H1 (cell line): ENCODE results near the gene SIK3. TPM values are rescaled to one million over a fixed set of nuclear protein-coding genes. Genes with fewer than 3 reads are reported as not detected.

Source experiments
- CTCF ChIA-PET: fragments of 300-600 bp; sonication (Branson Sonifier 250); formaldehyde crosslinking; loops from one replicate; lab custom pipeline; 2021; ENCODE audit not compliant: partially characterized antibody; lab: Charles Lee
- POLR2A ChIA-PET: fragments of 300-600 bp; sonication (Branson Sonifier 250); formaldehyde crosslinking; loops from one replicate; lab custom pipeline; 2021; ENCODE audit warnings: inconsistent platforms; ENCODE audit not compliant: partially characterized antibody; lab: Charles Lee
- DNase-seq, 2 experiments: peaks; one replicate each; pipeline versions ENCODE4 v3.0.0 to v3.0.0-alpha.2; 2010 to 2022; ENCODE audit warnings: low spot score in 2 of 2, low read depth in 1 of 2, mixed read lengths in 1 of 2
- FAIRE-seq: peaks from 2 replicates; lab custom pipeline; 2011; peaks lifted over from hg19 to GRCh38; lab: Jason Lieb, UNC
- H2AFZ ChIP-seq: 2 replicates; pipeline ENCODE4 v1.8.1; 2012; ENCODE audit warnings: low read length, inconsistent platforms
- H2AK5ac ChIP-seq: 2 replicates; pipeline ENCODE4 v1.6.1; 2013; ENCODE audit warnings: low read depth, low read length
- H2BK120ac ChIP-seq: replicated peaks from 2 replicates; pipeline ENCODE3; 2013; ENCODE audit warnings: low read depth, low read length, inconsistent platforms
- H2BK12ac ChIP-seq: 2 replicates; pipeline ENCODE4 v1.6.1; 2013; ENCODE audit warnings: low read depth, low read length
- H2BK15ac ChIP-seq: 2 replicates; pipeline ENCODE4 v1.6.1; 2013; ENCODE audit warnings: low read length
- H2BK20ac ChIP-seq: 2 replicates; pipeline ENCODE4 v1.6.1; 2013; ENCODE audit warnings: low read length
- H2BK5ac ChIP-seq: 2 replicates; pipeline ENCODE4 v1.6.1; 2013; ENCODE audit warnings: low read depth, low read length
- H3K14ac ChIP-seq: 2 replicates; pipeline ENCODE4 v1.6.1; 2013; ENCODE audit warnings: inconsistent platforms; ENCODE audit not compliant: insufficient read length
- H3K18ac ChIP-seq: 2 replicates; pipeline ENCODE4 v1.6.1; 2013; ENCODE audit warnings: low read length; ENCODE audit errors: extremely low read depth
- H3K23ac ChIP-seq: 2 replicates; pipeline ENCODE4 v1.6.1; 2013; ENCODE audit warnings: inconsistent platforms; ENCODE audit not compliant: insufficient read length
- H3K23me2 ChIP-seq: 2 replicates; pipeline ENCODE4 v1.6.1; 2013; ENCODE audit warnings: low read depth, low read length
- H3K27ac ChIP-seq: 2 replicates; pipeline ENCODE4 v1.6.1; 2011; ENCODE audit warnings: low read depth, low read length, inconsistent platforms
- H3K27me3 ChIP-seq, 4 experiments: replicated peaks in 1 of 4; 1 replicate in 1 of 4; 2 replicates in 3 of 4; pipeline versions ENCODE4 v1.6.1 to v1.8.1; 2011 to 2013; ENCODE audit warnings: low read length in 3 of 4, mild to moderate bottlenecking in 3 of 4, inconsistent platforms in 2 of 4, mixed read lengths in 2 of 4, moderate library complexity in 1 of 4; ENCODE audit not compliant: control insufficient read depth in 3 of 4, insufficient read depth in 3 of 4; ENCODE audit errors: extremely low read depth in 1 of 4
- H3K36me3 ChIP-seq, 4 experiments: 2 replicates each; pipeline versions ENCODE4 v1.6.1 to v1.8.1; 2011 to 2013; ENCODE audit warnings: mild to moderate bottlenecking in 4 of 4, low read length in 3 of 4, moderate library complexity in 2 of 4, control low read depth in 1 of 4, inconsistent platforms in 1 of 4; ENCODE audit not compliant: insufficient read depth in 4 of 4, control insufficient read depth in 2 of 4
- H3K4ac ChIP-seq: replicated peaks from 2 replicates; pipeline ENCODE3; 2013; ENCODE audit warnings: low read length, low read depth, mixed read lengths, inconsistent platforms; ENCODE audit not compliant: insufficient read length
- H3K4me1 ChIP-seq, 4 experiments: replicated peaks in 1 of 4; 1 replicate in 1 of 4; 2 replicates in 3 of 4; pipeline versions ENCODE4 v1.6.1 to v1.8.1; 2011 to 2013; ENCODE audit warnings: low read length in 3 of 4, inconsistent platforms in 2 of 4, mixed read lengths in 1 of 4; ENCODE audit not compliant: insufficient read depth in 4 of 4, control insufficient read depth in 3 of 4
- H3K4me2 ChIP-seq, 2 experiments: 2 replicates each; pipeline versions ENCODE4 v1.6.1 to v1.8.1; 2011 to 2013; ENCODE audit warnings: low read depth in 2 of 2, low read length in 2 of 2, control low read depth in 1 of 2, inconsistent platforms in 1 of 2, mild to moderate bottlenecking in 1 of 2; ENCODE audit not compliant: insufficient read depth in 1 of 2
- H3K4me3 ChIP-seq, 4 experiments: fragments of 200-600, 300-600 bp in 1 of 4; sonication (generic), shearing (Covaris generic), sonication (Bioruptor Twin) in 1 of 4; 2 replicates each; pipeline versions ENCODE4 v1.5.1 to v1.8.1; 2011 to 2016; ENCODE audit warnings: low read length in 4 of 4, low read depth in 3 of 4, control low read depth in 2 of 4, inconsistent platforms in 2 of 4, mild to moderate bottlenecking in 2 of 4, mixed read lengths in 1 of 4, moderate library complexity in 1 of 4; ENCODE audit not compliant: insufficient read depth in 2 of 4; ENCODE audit errors: extremely low read depth in 1 of 4
- H3K56ac ChIP-seq: replicated peaks from 2 replicates; pipeline ENCODE3; 2013; ENCODE audit warnings: low read depth, mild to moderate bottlenecking, mixed read lengths, low read length, inconsistent platforms; ENCODE audit not compliant: insufficient read length
- H3K79me1 ChIP-seq: 2 replicates; pipeline ENCODE4 v1.6.1; 2013; ENCODE audit warnings: low read depth, low read length, control low read depth
- H3K79me2 ChIP-seq, 2 experiments: 2 replicates each; pipeline versions ENCODE4 v1.6.1 to v1.8.1; 2012 to 2013; ENCODE audit warnings: low read length in 2 of 2, mild to moderate bottlenecking in 2 of 2, inconsistent platforms in 1 of 2; ENCODE audit not compliant: insufficient read depth in 2 of 2, control insufficient read depth in 1 of 2
- H3K9ac ChIP-seq, 4 experiments: replicated peaks in 1 of 4; 1 replicate in 1 of 4; 2 replicates in 3 of 4; pipeline versions ENCODE4 v1.6.1 to v1.8.1; 2011 to 2013; ENCODE audit warnings: low read depth in 3 of 4, low read length in 3 of 4, control low read depth in 2 of 4, mild to moderate bottlenecking in 2 of 4, moderate library complexity in 2 of 4, inconsistent platforms in 1 of 4; ENCODE audit errors: extremely low read depth in 1 of 4
- H3K9me3 ChIP-seq, 2 experiments: 2 replicates each; pipeline versions ENCODE4 v1.6.1 to v1.8.1; 2012 to 2013; ENCODE audit warnings: mild to moderate bottlenecking in 2 of 2, moderate library complexity in 2 of 2, control low read depth in 1 of 2, inconsistent platforms in 1 of 2, low read depth in 1 of 2, low read length in 1 of 2, mixed read lengths in 1 of 2; ENCODE audit not compliant: insufficient read depth in 2 of 2
- H4K20me1 ChIP-seq, 2 experiments: replicated peaks in 1 of 2; 2 replicates each; pipeline versions ENCODE3 to v1.8.1; 2011 to 2013; ENCODE audit warnings: inconsistent platforms in 2 of 2, low read length in 2 of 2, mild to moderate bottlenecking in 1 of 2; ENCODE audit not compliant: insufficient read depth in 2 of 2, control insufficient read depth in 1 of 2
- H4K5ac ChIP-seq: 2 replicates; pipeline ENCODE4 v1.6.1; 2013; ENCODE audit warnings: low read length, low read depth, mixed read lengths, inconsistent platforms; ENCODE audit not compliant: insufficient read length
- H4K8ac ChIP-seq: 2 replicates; pipeline ENCODE4 v1.8.0; 2013; ENCODE audit warnings: mild to moderate bottlenecking, moderate library complexity, low read length, inconsistent platforms; ENCODE audit not compliant: insufficient read depth; ENCODE audit errors: extremely low read depth
- H4K91ac ChIP-seq: replicated peaks from 2 replicates; pipeline ENCODE3; 2013; ENCODE audit warnings: low read length, mixed read lengths, inconsistent platforms; ENCODE audit not compliant: insufficient read length
- HDAC2 ChIP-seq, 2 experiments: fragments of 300-600 bp in 1 of 2; sonication (generic) in 1 of 2; IDR thresholded peaks; 2 replicates each; pipeline ENCODE4 v1.6.1; 2011 to 2012; ENCODE audit warnings: low read depth in 2 of 2, low read length in 2 of 2, mild to moderate bottlenecking in 2 of 2, moderate library complexity in 2 of 2, borderline replicate concordance in 1 of 2, inconsistent platforms in 1 of 2
- KDM1A ChIP-seq: fragments of 200-600, 300-600 bp; sonication (generic); IDR thresholded peaks from 2 replicates; pipeline ENCODE4 v1.7.1; 2016; ENCODE audit warnings: mild to moderate bottlenecking, low read length, borderline replicate concordance
- SUZ12 ChIP-seq: fragments of 200-600 bp; sonication (generic); IDR thresholded peaks from 2 replicates; pipeline ENCODE4 v1.6.1; 2012; ENCODE audit warnings: mild to moderate bottlenecking, inconsistent platforms, low read length, moderate library complexity, mixed read lengths
- TCF12 ChIP-seq: IDR thresholded peaks from 2 replicates; pipeline ENCODE4 v1.6.1; 2011; ENCODE audit warnings: low read depth, mild to moderate bottlenecking, low read length
- WGBS, 2 experiments: shearing (Covaris generic) in 1 of 2; methylation state at CpG; one replicate each; pipeline versions ENCODE4 v1.1.6 to v1.1.7; 2013 to 2015; ENCODE audit warnings: low lambda C conversion rate in 2 of 2, mixed read lengths in 2 of 2, inconsistent platforms in 1 of 2, low coverage in 1 of 2, missing lambda C conversion rate in 1 of 2; ENCODE audit not compliant: insufficient replicate concordance in 2 of 2, insufficient coverage in 1 of 2, insufficient read length in 1 of 2; ENCODE audit errors: extremely low coverage in 1 of 2, missing lambda C conversion rate in 1 of 2; 5-methylcytosine and 5-hydroxymethylcytosine counted together
- polyA plus RNA-seq, 7 experiments: library from polyadenylated mRNA; depleted of rRNA in 3 of 7; stranded (reverse) in 5 of 7; unstranded in 2 of 7; fragments of >200 nt in 5 of 7; fragments of 200-250 nt in 2 of 7; gene quantifications; 1 replicate in 5 of 7; 2 replicates in 1 of 7; 4 replicates in 1 of 7; pipeline versions ENCODE4 v1.2.1 to v1.2.3, GENCODE V29; 2011 to 2013; ENCODE audit warnings: missing spikeins in 2 of 7, mixed read lengths in 2 of 7
- total RNA-seq: library from RNA; stranded (reverse); fragmentation: NEBNext Ultra II Directional; extraction: Animal tissue kit (Norgen Biotek cat#: 25700); gene quantifications from 2 replicates; pipeline ENCODE4 v1.2.1, GENCODE V29; 2021

Gene SIK3
- total and polyA plus RNA-seq, 2 of the 8 experiments (the other 6 are each of a cell fraction or from before 2014, with no cell fraction given): 19.9 to 32.1 TPM

DNA sequence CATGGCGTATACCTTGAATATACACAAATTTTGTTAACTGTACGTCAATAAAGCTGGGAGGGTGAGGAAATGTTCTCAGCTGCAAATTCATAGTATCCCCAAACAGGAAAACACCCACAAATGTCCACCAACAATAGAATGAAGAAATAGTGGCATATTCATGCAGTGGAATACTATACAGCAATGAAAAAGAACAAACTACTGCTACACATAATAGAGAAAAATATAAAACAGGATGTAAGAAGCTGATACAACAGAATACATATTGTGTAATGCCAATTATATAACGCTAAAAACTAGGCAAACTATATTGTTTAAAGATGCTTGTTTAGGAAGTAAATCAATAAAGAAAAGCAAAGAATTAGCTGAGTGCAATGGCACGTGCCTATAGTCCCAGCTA, 81.5 kb downstream of the SIK3 start:
- Histone ChIP-seq H2BK5ac (no peak overlapping the region), H3K9me3 (no peaks in the 10 kb centered on the region), H3K56ac (no peak overlapping the region), H3K27ac (no peak overlapping the region), H3K9ac (no peak overlapping the region), H4K91ac (no peak overlapping the region), H3K79me2 (peaks cover 0 to 41% of the 10 kb centered on the region in 2 experiments; a peak in 2 of 4 replicates), H3K27me3 (no peaks in the 10 kb centered on the region), H2AK5ac (no peak overlapping the region), H3K4me1 (peaks cover 0 to 2% (median 0%) of the 10 kb centered on the region in 4 experiments; a peak in 1 of 7 replicates), H3K79me1 (peaks cover 6% of the 10 kb centered on the region), H3K23me2 (no peaks in the 10 kb centered on the region), H3K23ac (no peak overlapping the region), H4K5ac (no peak overlapping the region), H2AFZ (no peak overlapping the region), H3K36me3 (0 out of 8 replicates have a peak, but pooled peaks cover 0 to 2% (median 0%) of the 10 kb centered on the region in 4 experiments), H2BK12ac (no peak overlapping the region), H4K8ac (no peak overlapping the region), H3K14ac (no peak overlapping the region), H3K4ac (no peak overlapping the region), H3K4me2 (no peak overlapping the region), H3K18ac (no peak overlapping the region), H3K4me3 (no peak overlapping the region)
- 93% methylated on average over 4 of the region's 4 CpGs; no CpG with 5 or more reads in 1 of the 2 experiments for WGBS, 2 experiments
- ChIA-PET POLR2A (interaction anchor here (1.6 kb wide), 1 partner anchor 128 kb away, joined by 3 read pairs; the partner anchor contains the start of gene PAFAH1B2), CTCF (interaction anchor here (0.7 to 1.8 kb wide), 3 partner anchors 61 to 91 kb away, joined by 3 to 4 read pairs (median 3); no protein-coding TSS in a partner anchor)
- FAIRE-seq (no peak), DNase-seq (no peak)
- TF ChIP-seq KDM1A (peak; percentile 68; the same call in 1 of the 2 replicates), HDAC2 (IDR thresholded peaks at IDR 0.05; ENCODE audit: borderline replicate concordance in 1 of 2, low read depth in 2 of 2, low read length in 2 of 2) (peak in 1 of 2 experiments; percentile 52; a peak in 1 of 4 replicates), SUZ12 (no peak), TCF12 (no peak)
- TF ChIP-seq, all 59 proteins: peak for 2
- Histone ChIP-seq H4K20me1 (peaks cover 5 to 11% of the 10 kb centered on the region in 2 experiments), H2BK120ac (no peak overlapping the region), H2BK15ac (no peak overlapping the region), H2BK20ac (no peak overlapping the region)
